CD8-positive, alpha-beta memory T cell (primary cell): ENCODE results near the gene KRT28. TPM values are rescaled to one million over a fixed set of nuclear protein-coding genes. Genes with fewer than 3 reads are reported as not detected.

Experiments
- CTCF ChIA-PET: fragments of 350-600 bp; sonication (Branson Sonifier 250); formaldehyde crosslinking; loops from one replicate; lab custom pipeline; 2021; ENCODE audit warnings: antibody characterized with exemption; lab: Charles Lee
- POLR2A ChIA-PET: fragments of 350-600 bp; sonication (Branson Sonifier 250); formaldehyde crosslinking; loops from one replicate; lab custom pipeline; 2021; ENCODE audit warnings: antibody characterized with exemption; lab: Charles Lee
- DNase-seq, 5 donors: peaks; one replicate each; pipeline versions ENCODE4 v3.0.0 to v3.0.0-alpha.2; 2020 to 2022; ENCODE audit warnings: mixed read lengths in 1 of 5
- H3K27ac ChIP-seq: one replicate; pipeline ENCODE4 v1.7.0; 2013; ENCODE audit warnings: low read depth, mild to moderate bottlenecking, low read length, moderate library complexity
- H3K27me3 ChIP-seq: 2 replicates; pipeline ENCODE4 v1.7.0; 2013; ENCODE audit warnings: low read length, mild to moderate bottlenecking; ENCODE audit not compliant: insufficient read depth, poor library complexity, severe bottlenecking
- H3K36me3 ChIP-seq: 2 replicates; pipeline ENCODE4 v1.7.0; 2013; ENCODE audit warnings: mild to moderate bottlenecking, low read length, moderate library complexity; ENCODE audit not compliant: insufficient read depth
- H3K4me1 ChIP-seq: 2 replicates; pipeline ENCODE4 v1.7.0; 2013; ENCODE audit warnings: mild to moderate bottlenecking, low read length, moderate library complexity; ENCODE audit not compliant: insufficient read depth
- H3K4me3 ChIP-seq: 2 replicates; pipeline ENCODE4 v1.7.0; 2013; ENCODE audit warnings: mild to moderate bottlenecking, low read length
- H3K9me3 ChIP-seq: 2 replicates; pipeline ENCODE4 v1.7.0; 2013; ENCODE audit warnings: mild to moderate bottlenecking, low read length
- H3K27ac Mint-ChIP-seq, 8 donors: one replicate each; pipeline ENCODE4 v1.8.0; 2020 to 2021; ENCODE audit warnings: mixed read lengths in 8 of 8, mild to moderate bottlenecking in 6 of 8, inconsistent platforms in 3 of 8, moderate library complexity in 3 of 8
- H3K27me3 Mint-ChIP-seq, 2 donors: one replicate each; pipeline ENCODE4 v1.8.0; 2020 to 2021; ENCODE audit warnings: mixed read lengths in 2 of 2, mild to moderate bottlenecking in 1 of 2, moderate library complexity in 1 of 2
- H3K36me3 Mint-ChIP-seq, 3 donors: one replicate each; pipeline ENCODE4 v1.8.0; 2020 to 2021; ENCODE audit warnings: mixed read lengths in 3 of 3, inconsistent platforms in 1 of 3, mild to moderate bottlenecking in 1 of 3
- H3K4me1 Mint-ChIP-seq, 3 donors: one replicate each; pipeline ENCODE4 v1.8.0; 2020 to 2021; ENCODE audit warnings: mixed read lengths in 3 of 3, inconsistent platforms in 1 of 3, mild to moderate bottlenecking in 1 of 3
- H3K4me3 Mint-ChIP-seq, 7 donors: one replicate each; pipeline ENCODE4 v1.8.0; 2020 to 2021; ENCODE audit warnings: mixed read lengths in 7 of 7, mild to moderate bottlenecking in 6 of 7, moderate library complexity in 4 of 7, inconsistent platforms in 2 of 7
- H3K9me3 Mint-ChIP-seq, 5 donors: one replicate each; pipeline ENCODE4 v1.8.0; 2020 to 2022; ENCODE audit warnings: mixed read lengths in 5 of 5, mild to moderate bottlenecking in 3 of 5, moderate library complexity in 2 of 5, inconsistent platforms in 1 of 5
- polyA plus RNA-seq: library from polyadenylated mRNA; unstranded; fragments of 300-500 nt; fragmentation: Illumina TruSeq; gene quantifications from one replicate; pipeline ENCODE4 v1.2.3, GENCODE V29; 2021
- total RNA-seq, 2 experiments: library from RNA; stranded (reverse); gene quantifications; one replicate each; pipeline ENCODE4 v1.2.3, GENCODE V29; 2021

The KRT28 gene
- total and polyA plus RNA-seq, 3 experiments from 2014 or later, result not detected

DNA sequence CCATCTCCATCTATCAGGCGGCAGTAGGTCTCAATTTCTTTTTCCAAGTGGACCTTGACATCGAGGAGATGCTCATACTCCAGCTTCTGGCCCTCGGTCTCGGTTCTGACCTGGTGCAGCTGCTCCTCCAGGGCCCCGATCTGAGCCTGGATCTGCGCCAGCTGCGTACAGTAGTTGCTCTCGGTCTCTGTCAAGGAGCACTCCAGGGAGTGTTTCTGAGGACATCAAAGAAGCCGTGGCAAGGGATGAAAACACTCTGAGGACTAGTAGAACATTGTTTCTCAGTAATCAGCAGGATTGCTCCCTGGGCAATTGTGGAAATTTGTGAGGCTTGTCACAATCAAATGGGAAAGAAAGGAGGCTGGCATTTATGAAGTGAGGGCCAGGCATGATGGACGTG is 5.9 kb downstream of the KRT28 start:
- CTCF ChIA-PET, result no interaction called here
- H3K27ac ChIP-seq, result no peak overlapping the region

DNA sequence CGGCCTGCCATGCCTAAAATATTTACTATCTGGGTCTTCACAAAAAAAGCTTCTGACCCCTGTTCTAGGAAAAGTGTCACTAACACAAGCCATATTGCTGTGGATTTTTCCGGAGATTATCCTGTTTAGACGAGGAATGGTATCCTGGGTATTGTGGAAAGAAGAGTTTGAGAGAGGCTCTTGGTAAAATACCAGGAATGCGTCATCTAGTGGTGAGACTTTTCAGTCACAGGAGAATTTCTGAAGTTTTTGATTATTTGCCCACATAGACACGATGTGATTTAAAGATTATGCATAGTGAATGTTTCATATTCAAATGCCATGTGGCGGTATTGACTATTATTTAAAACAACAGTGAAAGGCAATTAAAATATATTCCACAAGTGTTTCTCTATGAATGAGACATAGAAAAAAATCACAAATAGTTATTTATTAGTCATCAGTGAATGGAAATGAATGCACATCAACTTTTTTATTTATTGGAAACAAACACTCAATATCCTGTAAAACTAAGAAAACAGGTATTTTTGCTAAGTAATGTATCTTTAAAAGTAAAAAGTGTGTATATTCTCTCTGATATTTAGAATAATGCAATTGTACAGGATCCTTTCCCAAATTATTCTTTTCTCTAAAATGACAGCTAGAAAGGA is 7.8 kb downstream of the KRT28 start:
- Mint-ChIP-seq H3K4me1 (no peaks in the 10 kb centered on the region), H3K27ac (no peak overlapping the region), H3K4me3 (no peak overlapping the region), H3K27me3 (peaks cover 21 to 38% of the 10 kb centered on the region in 2 donors), H3K9me3 (no peaks in the 10 kb centered on the region), H3K36me3 (no peaks in the 10 kb centered on the region)
- Histone ChIP-seq H3K27ac (no peak overlapping the region), H3K4me3 (no peak overlapping the region), H3K36me3 (no peaks in the 10 kb centered on the region), H3K4me1 (no peaks in the 10 kb centered on the region), H3K9me3 (no peaks in the 10 kb centered on the region), H3K27me3 (peaks cover 6% of the 10 kb centered on the region)
- no peak for DNase-seq
- CTCF ChIA-PET, result no interaction called here
- POLR2A ChIA-PET, result no interaction called here

More for the DNA sequence above, 5.9 kb downstream of the KRT28 start:
- Histone ChIP-seq H3K27me3 (peaks cover 6% of the 10 kb centered on the region), H3K4me3 (no peak overlapping the region), H3K36me3 (no peaks in the 10 kb centered on the region), H3K4me1 (no peaks in the 10 kb centered on the region), H3K9me3 (no peaks in the 10 kb centered on the region)
- no peak for DNase-seq
- H3K4me3 Mint-ChIP-seq, result no peak overlapping the region
- peaks cover 28 to 47% of the 10 kb centered on the region in 2 donors for H3K27me3 Mint-ChIP-seq
- H3K36me3 Mint-ChIP-seq, result no peaks in the 10 kb centered on the region
- POLR2A ChIA-PET, result no interaction called here
- no peak overlapping the region for H3K27ac Mint-ChIP-seq
- no peaks in the 10 kb centered on the region for H3K9me3 Mint-ChIP-seq
- no peaks in the 10 kb centered on the region for H3K4me1 Mint-ChIP-seq

DNA sequence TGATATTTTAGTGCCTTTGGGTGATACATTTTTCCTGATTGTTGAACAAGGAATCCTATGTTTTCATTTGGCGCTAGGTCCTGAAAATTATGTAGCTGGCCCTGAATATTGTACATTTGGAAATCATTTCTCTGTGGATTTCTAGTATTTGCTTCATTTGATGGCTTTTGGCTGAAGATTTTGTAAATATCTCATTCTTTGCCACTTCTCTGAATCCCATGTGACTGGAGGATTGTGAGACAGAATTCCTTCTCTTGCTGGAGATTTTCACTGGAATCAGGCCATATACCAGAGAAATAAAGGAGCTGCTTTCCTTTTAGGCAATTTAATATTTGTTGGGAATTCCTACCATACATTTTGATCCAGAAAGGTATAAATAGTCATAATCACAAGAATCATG is 8.6 kb downstream of the KRT28 start:
- Histone ChIP-seq H3K9me3 (no peaks in the 10 kb centered on the region), H3K27ac (no peak overlapping the region), H3K27me3 (peaks cover 6% of the 10 kb centered on the region), H3K4me1 (no peaks in the 10 kb centered on the region), H3K36me3 (no peaks in the 10 kb centered on the region), H3K4me3 (no peak overlapping the region)
- H3K36me3 Mint-ChIP-seq, result no peaks in the 10 kb centered on the region
- no peaks in the 10 kb centered on the region for H3K4me1 Mint-ChIP-seq
- H3K27ac Mint-ChIP-seq, result no peak overlapping the region
- ChIA-PET POLR2A (no interaction called here), CTCF (no interaction called here)
- peaks cover 16 to 32% of the 10 kb centered on the region in 2 donors for H3K27me3 Mint-ChIP-seq
- no peak for DNase-seq
- no peaks in the 10 kb centered on the region for H3K9me3 Mint-ChIP-seq
- no peak overlapping the region for H3K4me3 Mint-ChIP-seq

DNA sequence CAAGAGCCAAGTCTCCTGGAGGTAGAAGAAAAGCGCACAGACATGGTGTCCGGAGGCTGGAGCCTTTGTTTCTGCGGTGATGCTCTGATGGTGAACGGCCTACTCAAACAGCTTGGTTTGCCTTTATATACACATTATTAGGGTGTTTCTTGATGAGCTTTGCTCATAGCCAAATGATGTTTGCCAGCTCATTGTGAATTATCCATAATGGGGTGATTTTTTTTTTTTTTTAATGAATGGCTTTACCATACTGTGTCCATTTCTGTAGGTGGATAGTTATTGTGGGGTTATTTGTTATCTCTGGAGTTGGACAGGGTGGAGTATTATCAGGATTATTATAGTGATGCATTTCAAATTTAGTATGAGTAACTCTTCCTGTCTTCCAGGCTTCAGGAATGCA is 17.3 kb downstream of the KRT28 start, which contains the start of gene KRT27:
KRT27 (minus strand) TSS at position 101 of the 400 bp plus-strand sequence; CDS start at position 44, 57 bp downstream.
- no peak for DNase-seq
- Mint-ChIP-seq H3K36me3 (no peaks in the 10 kb centered on the region), H3K4me1 (peaks cover 0 to 8% (median 4%) of the 10 kb centered on the region in 3 donors), H3K4me3 (no peak within 1 kb of the TSS), H3K9me3 (no peaks in the 10 kb centered on the region), H3K27ac (no peak within 1 kb of the TSS), H3K27me3 (peaks cover 38 to 71% of the 10 kb centered on the region in 2 donors)
- H3K4me1 ChIP-seq, result no peaks in the 10 kb centered on the region
- H3K4me3 ChIP-seq, result no peak within 1 kb of the TSS
- no peaks in the 10 kb centered on the region for H3K36me3 ChIP-seq
- POLR2A ChIA-PET, result no interaction called here
- CTCF ChIA-PET, result no interaction called here
- peaks cover 15% of the 10 kb centered on the region for H3K27me3 ChIP-seq
- no peak within 1 kb of the TSS for H3K27ac ChIP-seq
- H3K9me3 ChIP-seq, result no peaks in the 10 kb centered on the region

DNA sequence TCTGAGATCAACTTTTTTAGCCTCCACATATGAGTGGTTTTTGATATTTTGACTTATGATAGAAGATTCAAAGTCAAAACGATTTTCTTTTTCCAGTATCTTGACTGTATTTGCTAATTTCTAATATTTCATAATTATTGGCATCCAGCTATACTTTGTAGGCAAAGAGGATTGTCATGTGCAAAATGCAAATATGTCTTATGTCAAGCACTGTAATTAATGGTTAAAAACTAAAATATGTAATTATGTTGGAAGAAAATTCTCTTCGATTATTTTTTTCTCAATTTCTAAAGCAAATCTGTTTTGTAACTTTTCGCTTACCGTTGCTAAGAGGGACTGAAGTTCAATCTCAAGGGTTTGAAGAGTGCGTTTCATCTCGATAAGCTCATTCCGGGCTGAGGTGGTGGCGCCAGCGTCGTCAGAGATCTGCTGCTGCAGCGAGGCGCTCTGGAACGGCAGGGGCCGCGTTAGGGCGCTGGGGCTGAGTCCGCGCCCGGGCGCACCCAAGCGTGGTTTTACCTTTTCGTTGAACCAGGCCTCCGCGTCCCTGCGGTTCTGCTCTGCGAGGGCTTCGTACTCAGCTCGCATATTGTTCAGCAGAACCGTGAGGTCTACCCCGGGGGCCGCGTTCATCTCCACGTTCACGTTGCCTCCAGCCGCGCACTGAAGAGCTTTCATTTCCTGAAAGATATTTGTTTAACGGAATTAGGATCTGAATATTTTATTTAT is 20.4 kb downstream of the KRT28 start:
- Mint-ChIP-seq H3K27ac (no peak overlapping the region), H3K9me3 (peaks cover 0 to 2% (median 0%) of the 10 kb centered on the region in 5 donors), H3K27me3 (peaks cover 45 to 84% of the 10 kb centered on the region in 2 donors), H3K36me3 (no peaks in the 10 kb centered on the region), H3K4me3 (peak overlapping the region in 3 of 7 donors; percentile 15 to 59 (median 29)), H3K4me1 (peaks cover 0 to 8% (median 4%) of the 10 kb centered on the region in 3 donors)
- Histone ChIP-seq H3K36me3 (no peaks in the 10 kb centered on the region), H3K4me3 (no peak overlapping the region), H3K27ac (no peak overlapping the region), H3K27me3 (peaks cover 19% of the 10 kb centered on the region), H3K9me3 (no peaks in the 10 kb centered on the region), H3K4me1 (no peaks in the 10 kb centered on the region)
- POLR2A ChIA-PET, result no interaction called here
- peak in 1 of 5 donors; percentile 2 for DNase-seq
- CTCF ChIA-PET, result interaction anchor here (0.6 kb wide), 1 partner anchor 1200 kb away, joined by 3 read pairs; no protein-coding TSS in a partner anchor

DNA sequence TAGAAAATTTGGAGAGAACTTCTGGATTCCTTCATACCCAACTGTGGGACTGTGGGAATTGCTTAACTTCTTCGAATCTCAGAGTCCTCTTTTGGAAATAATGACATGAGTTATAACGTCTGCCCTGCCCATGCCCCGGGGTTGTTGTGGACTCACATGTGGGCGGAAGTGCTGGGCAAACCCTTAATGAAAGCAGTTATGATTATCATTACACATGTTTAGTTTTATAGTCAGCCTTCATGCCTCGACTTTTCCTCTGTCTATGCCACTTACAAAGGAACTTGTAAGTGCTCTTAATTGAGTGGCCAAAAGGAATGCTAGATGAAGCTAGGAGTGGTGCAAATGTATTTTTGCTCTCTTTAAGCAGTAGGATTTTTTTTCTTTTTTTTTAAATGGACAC is 21.3 kb downstream of the KRT28 start:
- H3K9me3 Mint-ChIP-seq, result peaks cover 0 to 2% (median 0%) of the 10 kb centered on the region in 5 donors
- no peaks in the 10 kb centered on the region for H3K9me3 ChIP-seq
- H3K36me3 Mint-ChIP-seq, result no peaks in the 10 kb centered on the region
- H3K27ac ChIP-seq, result no peak overlapping the region
- no peak overlapping the region for H3K4me3 Mint-ChIP-seq
- H3K27me3 ChIP-seq, result peaks cover 19% of the 10 kb centered on the region
- CTCF ChIA-PET, result no interaction called here
- no peaks in the 10 kb centered on the region for H3K36me3 ChIP-seq
- POLR2A ChIA-PET, result no interaction called here
- H3K4me1 Mint-ChIP-seq, result peaks cover 0 to 8% (median 4%) of the 10 kb centered on the region in 3 donors
- H3K4me1 ChIP-seq, result no peaks in the 10 kb centered on the region
- peaks cover 44 to 86% of the 10 kb centered on the region in 2 donors for H3K27me3 Mint-ChIP-seq
- H3K4me3 ChIP-seq, result no peak overlapping the region
- H3K27ac Mint-ChIP-seq, result no peak overlapping the region
- DNase-seq, result no peak

DNA sequence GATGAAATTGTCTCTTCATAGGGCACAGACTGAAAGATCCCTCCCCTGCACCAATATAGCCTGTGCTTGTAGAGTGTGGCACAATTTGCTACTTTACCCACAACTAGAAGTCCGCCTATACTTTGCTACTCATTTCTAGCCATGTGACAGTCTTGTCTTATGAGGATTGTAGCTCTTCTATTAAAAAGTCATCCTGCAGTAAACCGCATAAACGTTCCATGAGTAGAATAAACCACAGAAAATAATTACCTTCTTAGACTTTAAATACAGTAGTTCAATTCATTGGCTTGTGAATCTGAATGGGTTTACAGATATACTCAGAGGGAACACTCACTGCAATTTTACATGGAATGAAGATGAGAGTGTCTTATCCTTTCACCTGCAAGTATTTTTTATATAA is 21.8 kb downstream of the KRT28 start:
- ChIA-PET POLR2A (no interaction called here), CTCF (interaction anchor here (1.6 kb wide), 2 partner anchors 15 to 771 kb away, joined by 3 to 4 read pairs; no protein-coding TSS in a partner anchor)
- Histone ChIP-seq H3K27ac (no peak overlapping the region), H3K4me1 (no peaks in the 10 kb centered on the region), H3K4me3 (no peak overlapping the region), H3K9me3 (no peaks in the 10 kb centered on the region), H3K27me3 (peaks cover 21% of the 10 kb centered on the region), H3K36me3 (no peaks in the 10 kb centered on the region)
- Mint-ChIP-seq H3K9me3 (peaks cover 0 to 2% (median 0%) of the 10 kb centered on the region in 5 donors), H3K36me3 (no peaks in the 10 kb centered on the region), H3K4me1 (peaks cover 0 to 8% (median 4%) of the 10 kb centered on the region in 3 donors), H3K27ac (peak overlapping the region in 1 of 8 donors; percentile 20), H3K27me3 (peaks cover 42 to 83% of the 10 kb centered on the region in 2 donors), H3K4me3 (no peak overlapping the region)
- DNase-seq, result no peak

DNA sequence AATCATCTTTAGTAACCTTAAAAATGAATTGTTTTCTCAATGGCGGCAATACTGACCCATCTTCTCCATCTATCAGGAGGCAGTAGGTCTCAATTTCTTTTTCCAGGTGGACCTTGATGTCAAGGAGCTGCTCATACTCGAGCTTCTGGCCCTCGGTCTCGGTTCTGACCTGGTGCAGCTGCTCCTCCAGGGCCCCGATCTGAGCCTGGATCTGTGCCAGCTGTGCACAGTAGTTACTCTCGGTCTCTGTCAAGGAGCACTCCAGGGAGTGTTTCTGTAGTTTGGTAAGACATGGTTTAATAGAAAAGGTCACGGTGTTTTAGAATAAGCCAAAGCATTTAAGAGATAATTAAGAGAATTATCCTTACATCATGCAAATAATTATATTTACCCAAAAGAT is 22.3 kb downstream of the KRT28 start:
- no peak for DNase-seq
- Histone ChIP-seq H3K27me3 (peaks cover 26% of the 10 kb centered on the region), H3K36me3 (no peaks in the 10 kb centered on the region), H3K27ac (no peak overlapping the region), H3K9me3 (no peaks in the 10 kb centered on the region), H3K4me1 (no peaks in the 10 kb centered on the region), H3K4me3 (no peak overlapping the region)
- Mint-ChIP-seq H3K9me3 (peaks cover 0 to 2% (median 0%) of the 10 kb centered on the region in 5 donors), H3K36me3 (no peaks in the 10 kb centered on the region), H3K4me1 (peaks cover 0 to 8% (median 4%) of the 10 kb centered on the region in 3 donors), H3K27me3 (peaks cover 45 to 83% of the 10 kb centered on the region in 2 donors), H3K4me3 (no peak overlapping the region), H3K27ac (no peak overlapping the region)
- POLR2A ChIA-PET, result no interaction called here
- CTCF ChIA-PET, result interaction anchor here (1.6 kb wide), 2 partner anchors 15 to 771 kb away, joined by 3 to 4 read pairs; no protein-coding TSS in a partner anchor
